ENCODE measurements around the gene CDC37.

CDC37 gene

GRCh38 chr19:10403137-10404021, at the start of gene CDC37:
CDC37 (minus strand) TSS chr19:10403542; CDS start chr19:10403479, 63 bp downstream.
- DNase-seq (ENCODE audit: low spot score), result peak; percentile 99

DNA sequence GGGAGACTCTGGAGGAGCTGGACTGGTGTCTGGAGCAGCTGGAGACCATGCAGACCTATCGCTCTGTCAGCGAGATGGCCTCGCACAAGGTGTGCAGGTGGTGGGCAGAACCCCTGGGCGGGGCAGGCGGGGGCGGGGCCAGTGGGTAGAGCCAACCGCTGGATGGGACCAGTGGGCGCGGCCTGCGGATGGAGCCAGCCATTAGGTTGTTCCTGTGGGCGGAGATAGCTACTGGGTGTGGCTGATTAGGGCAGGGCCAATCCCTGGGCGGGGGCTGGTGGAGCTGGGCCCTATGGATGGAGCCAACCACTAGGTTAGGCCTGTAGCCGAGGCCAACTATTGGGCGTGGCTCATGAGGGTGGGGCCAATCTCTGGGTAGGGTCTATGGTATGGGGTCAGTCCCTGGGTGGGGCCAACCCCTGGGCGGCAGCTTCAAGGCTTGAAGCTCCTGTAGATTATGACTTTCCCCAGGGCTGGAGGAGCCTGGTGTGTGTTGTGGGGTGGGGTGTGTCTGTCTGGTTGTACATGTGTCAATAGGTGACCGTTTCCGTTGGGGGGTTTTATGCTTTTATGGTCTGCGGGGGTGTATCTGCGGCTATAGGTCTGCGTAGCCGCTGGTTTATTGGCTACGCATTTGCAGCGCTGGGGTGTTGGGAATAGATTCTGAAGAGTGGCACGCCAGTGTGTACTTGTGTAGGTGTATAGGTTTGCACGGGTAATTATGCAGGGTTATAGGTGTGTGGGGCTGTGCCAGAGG, 47.7 kb upstream of the CDC37 start:
- DNase-seq (ENCODE audit: low spot score), result peak; percentile 90

DNA sequence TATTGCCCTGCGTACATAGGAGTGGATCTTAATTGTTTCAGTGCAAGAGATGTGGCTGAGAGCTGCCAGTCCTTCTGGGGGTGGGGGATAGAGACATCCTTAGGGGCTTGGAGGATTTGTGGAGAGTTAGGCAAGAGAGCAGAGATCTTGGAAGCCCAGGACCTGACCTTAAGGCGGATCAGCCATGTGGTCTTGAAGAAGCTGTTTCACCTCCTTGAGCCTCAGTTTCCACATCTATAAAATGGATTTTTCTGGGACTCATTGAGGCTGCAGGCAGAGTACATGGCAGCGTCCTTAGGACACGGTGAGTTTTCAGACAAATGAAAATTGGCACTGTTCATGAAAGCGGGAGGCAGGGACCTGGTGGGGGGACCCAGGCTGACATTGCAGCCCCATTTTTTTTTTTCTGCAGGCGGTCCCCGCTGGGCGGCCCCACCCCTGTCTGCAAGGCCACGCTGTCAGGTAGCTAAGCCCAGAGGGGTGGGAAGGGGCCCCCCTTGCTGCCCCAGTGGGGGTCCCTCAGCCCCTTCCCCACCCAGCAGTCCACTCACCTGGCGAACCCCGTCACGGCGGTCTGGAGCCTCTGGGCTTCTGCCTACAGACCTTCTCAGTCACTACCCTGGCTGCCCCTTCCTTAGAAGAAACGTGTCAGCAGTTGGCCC, 47.0 kb upstream of the CDC37 start:
- DNase-seq (ENCODE audit: low spot score), result no peak

GRCh38 chr19:10449037-10449436, 45.7 kb upstream of the CDC37 start:
- DNase-seq (ENCODE audit: low spot score), result no peak

DNA sequence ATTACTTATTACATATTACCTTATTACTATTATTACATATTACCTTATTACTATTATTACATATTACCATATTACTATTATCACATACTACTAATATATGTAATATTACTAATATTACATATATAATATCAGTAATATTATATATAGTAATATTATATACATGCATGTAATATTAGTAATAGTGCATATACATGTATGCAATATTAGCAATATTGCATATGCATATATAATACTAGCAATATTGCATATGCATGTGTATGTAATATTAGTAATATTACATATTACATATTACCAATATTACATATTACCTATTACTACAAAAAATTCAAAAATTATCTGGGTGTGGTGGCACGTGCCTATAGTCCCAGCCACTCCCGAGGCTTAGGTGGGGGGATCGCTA, 39.4 kb upstream of the CDC37 start:
- no peak for DNase-seq (ENCODE audit: low spot score)

GRCh38 chr19:10439588-10439987, 36.2 kb upstream of the CDC37 start:
- no peak for DNase-seq (ENCODE audit: low spot score)

DNA sequence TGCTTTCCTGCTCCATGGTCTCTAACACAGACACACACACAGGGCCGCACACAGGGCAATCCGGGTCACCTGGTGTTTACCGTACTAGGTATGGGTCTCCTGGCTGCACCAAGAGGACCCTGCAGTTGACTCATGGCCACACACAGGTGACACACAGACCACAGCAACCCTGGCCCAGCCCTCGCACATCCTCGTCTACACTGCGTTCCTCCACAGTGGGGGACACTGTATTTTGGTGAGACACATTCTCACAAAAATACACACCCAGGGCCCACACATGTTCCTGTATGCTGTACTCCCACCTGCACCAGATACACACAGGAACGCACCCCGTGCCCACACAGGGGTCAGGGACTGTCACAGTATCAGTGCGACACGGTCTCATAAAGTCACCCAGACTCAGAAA, 29.8 kb upstream of the CDC37 start:
- DNase-seq (ENCODE audit: low spot score), result no peak

GRCh38 chr19:10432736-10433130, 29.4 kb upstream of the CDC37 start:
- no peak for DNase-seq (ENCODE audit: low spot score)

DNA sequence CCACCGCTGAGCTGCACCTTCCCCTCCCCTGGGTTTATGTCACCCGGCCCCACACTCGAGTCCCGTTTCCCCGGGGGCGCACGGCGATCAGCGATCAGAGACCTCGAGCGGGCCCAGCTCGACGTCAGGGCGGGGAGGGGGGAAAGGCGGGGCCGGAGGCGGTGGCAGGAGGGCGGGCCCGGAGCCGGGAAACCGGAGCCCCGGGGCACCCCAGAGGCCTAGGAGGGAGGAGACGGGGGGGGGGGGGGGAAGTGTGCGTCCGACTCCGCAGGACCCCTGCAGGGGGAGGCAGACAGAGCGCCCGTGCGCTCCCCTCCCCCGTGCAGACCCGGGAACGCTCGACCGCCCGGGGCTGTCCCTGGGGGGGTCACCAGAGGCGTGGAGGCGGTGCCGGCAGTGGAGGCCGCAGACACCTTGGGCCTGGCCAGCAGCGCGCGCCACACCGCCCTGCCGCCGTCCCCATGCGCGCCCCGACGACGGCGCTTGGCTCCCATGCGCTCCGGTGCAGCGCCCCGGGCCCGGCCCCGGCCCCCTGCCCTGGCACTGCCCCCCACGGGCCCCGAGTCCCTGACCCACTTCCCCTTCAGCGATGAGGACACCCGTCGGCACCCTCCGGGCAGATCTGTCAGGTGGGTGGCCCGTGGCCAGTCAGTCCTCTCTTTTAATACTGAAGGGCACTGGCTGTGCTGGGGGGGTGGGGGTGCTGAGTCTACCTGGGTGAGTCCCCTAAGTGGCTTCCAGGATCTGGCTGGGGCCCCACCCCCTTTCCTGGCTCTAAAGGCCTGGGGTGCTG, 28.8 kb upstream of the CDC37 start:
- DNase-seq (ENCODE audit: low spot score), result peak; percentile 83

DNA sequence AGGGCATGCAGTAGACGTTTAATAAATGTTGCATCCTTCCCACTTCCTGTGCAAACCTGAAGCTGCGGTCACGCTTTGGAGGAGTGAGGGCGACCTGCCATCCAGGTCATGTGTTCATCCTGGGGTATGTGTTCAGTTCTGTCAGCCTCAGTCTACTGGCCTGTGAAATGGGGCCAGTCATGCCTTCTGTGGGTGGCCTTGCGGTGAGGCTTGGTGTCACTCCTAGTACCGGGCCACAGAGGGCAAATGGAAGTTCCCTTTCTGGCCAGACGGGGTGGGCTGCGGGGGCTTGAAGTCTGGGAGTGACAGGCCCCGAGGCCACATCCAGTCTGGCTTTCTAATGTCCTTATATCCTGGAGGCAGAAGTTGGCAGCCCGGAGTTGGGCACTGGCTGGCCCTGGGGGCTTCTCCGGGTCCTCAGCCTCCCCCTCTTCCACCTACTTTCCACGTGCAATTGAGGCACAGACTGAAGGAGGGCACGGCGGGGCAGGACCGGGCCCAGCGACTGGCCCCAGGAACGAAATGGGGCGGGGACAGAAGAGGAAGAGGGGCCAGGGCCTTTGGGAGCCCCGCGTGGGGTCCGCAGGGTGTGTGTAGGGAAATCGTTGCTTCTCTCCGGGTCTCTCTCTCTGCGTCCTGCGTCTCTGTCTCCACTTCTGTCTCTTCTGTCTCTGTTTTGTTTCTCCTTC, 28.1 kb upstream of the CDC37 start:
- DNase-seq (ENCODE audit: low spot score), result no peak

GRCh38 chr19:10430505-10431253, 27.3 kb upstream of the CDC37 start:
- peak; percentile 67 for DNase-seq (ENCODE audit: low spot score)

GRCh38 chr19:10428996-10429381, 25.6 kb upstream of the CDC37 start:
- no peak for DNase-seq (ENCODE audit: low spot score)

GRCh38 chr19:10427169-10427568, 23.8 kb upstream of the CDC37 start:
- no peak for DNase-seq (ENCODE audit: low spot score)

GRCh38 chr19:10424011-10424637, 20.8 kb upstream of the CDC37 start:
- DNase-seq (ENCODE audit: low spot score), result peak; percentile 93

GRCh38 chr19:10422846-10423245, 19.5 kb upstream of the CDC37 start:
- no peak for DNase-seq (ENCODE audit: low spot score)

DNA sequence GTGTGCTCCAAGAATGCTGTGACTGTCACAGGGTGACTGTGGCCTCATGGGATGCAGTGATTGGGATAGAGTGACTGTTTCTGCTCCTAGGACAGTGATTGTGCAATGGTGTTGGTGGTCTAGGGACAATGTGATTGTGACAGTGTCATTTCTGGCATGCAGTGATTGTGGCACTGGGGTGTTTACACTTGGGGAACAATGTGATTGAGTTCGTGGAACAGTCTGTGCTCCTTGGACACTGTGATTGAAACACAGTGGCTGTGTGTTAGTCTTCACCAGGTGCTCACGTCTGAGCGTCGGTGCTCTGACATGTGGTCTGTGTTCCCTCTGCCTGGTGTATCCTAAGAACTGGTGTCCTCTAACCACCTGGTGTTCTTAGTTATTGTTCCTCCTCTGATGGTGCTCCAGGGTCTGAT, 18.7 kb upstream of the CDC37 start:
- peak; percentile 1 for DNase-seq (ENCODE audit: low spot score)

GRCh38 chr19:10421240-10422045, 18.1 kb upstream of the CDC37 start:
- peak; percentile 0 for DNase-seq (ENCODE audit: low spot score)

GRCh38 chr19:10420444-10421239, 17.3 kb upstream of the CDC37 start, which contains the start of gene PDE4A:
PDE4A (plus strand) TSS chr19:10420538; CDS start chr19:10420765, 227 bp downstream.
- DNase-seq (ENCODE audit: low spot score), result peak; percentile 53

Data from iPS-NIHi11 (cell line).